HL-60 (cell line): ENCODE measurements around the gene NKPD1.

Source experiments
- DNase-seq, 2 experiments: peaks; one replicate each; pipeline ENCODE4 v3.0.0-alpha.2; 2010 to 2020; ENCODE audit warnings: low read depth in 1 of 2, low spot score in 1 of 2
- H3K27ac ChIP-seq: fragments of 250-450 bp; sonication (Bioruptor Pico); replicated peaks from 2 replicates; pipeline ENCODE4 v1.5.1; 2020; ENCODE audit warnings: mild to moderate bottlenecking, moderate library complexity
- H3K27me3 ChIP-seq: fragments of 250-450 bp; sonication (Bioruptor Pico); 2 replicates; pipeline ENCODE4 v1.5.1; 2021; ENCODE audit warnings: mild to moderate bottlenecking, moderate library complexity; ENCODE audit not compliant: insufficient read depth, poor library complexity, severe bottlenecking
- H3K4me3 ChIP-seq: replicated peaks from 2 replicates; pipeline ENCODE4 v1.5.1; 2011; ENCODE audit warnings: mild to moderate bottlenecking, control low read depth, low read length; ENCODE audit not compliant: insufficient read depth
- GABPA ChIP-seq: IDR thresholded peaks from 2 replicates; pipeline ENCODE4 v1.6.1; 2012; ENCODE audit warnings: low read depth
- POLR2AphosphoS5 ChIP-seq: IDR thresholded peaks from 2 replicates; pipeline ENCODE4 v1.6.1; 2012; ENCODE audit warnings: low read depth
- SPI1 ChIP-seq: IDR thresholded peaks from 2 replicates; pipeline ENCODE4 v1.6.1; 2012; ENCODE audit warnings: low read depth, mild to moderate bottlenecking, borderline replicate concordance
- TF ChIP-seq, protein P1 (sequence below): IDR thresholded peaks from one replicate; pipeline ENCODE4 v1.5.1; 2011; ENCODE audit warnings: low read length, control low read depth, inconsistent platforms; ENCODE audit not compliant: insufficient read depth
- TF ChIP-seq, protein P2 (sequence below): IDR thresholded peaks from 2 replicates; pipeline ENCODE4 v1.6.1; 2012; ENCODE audit warnings: low read depth; ENCODE audit not compliant: insufficient replicate concordance

Gene NKPD1

DNA sequence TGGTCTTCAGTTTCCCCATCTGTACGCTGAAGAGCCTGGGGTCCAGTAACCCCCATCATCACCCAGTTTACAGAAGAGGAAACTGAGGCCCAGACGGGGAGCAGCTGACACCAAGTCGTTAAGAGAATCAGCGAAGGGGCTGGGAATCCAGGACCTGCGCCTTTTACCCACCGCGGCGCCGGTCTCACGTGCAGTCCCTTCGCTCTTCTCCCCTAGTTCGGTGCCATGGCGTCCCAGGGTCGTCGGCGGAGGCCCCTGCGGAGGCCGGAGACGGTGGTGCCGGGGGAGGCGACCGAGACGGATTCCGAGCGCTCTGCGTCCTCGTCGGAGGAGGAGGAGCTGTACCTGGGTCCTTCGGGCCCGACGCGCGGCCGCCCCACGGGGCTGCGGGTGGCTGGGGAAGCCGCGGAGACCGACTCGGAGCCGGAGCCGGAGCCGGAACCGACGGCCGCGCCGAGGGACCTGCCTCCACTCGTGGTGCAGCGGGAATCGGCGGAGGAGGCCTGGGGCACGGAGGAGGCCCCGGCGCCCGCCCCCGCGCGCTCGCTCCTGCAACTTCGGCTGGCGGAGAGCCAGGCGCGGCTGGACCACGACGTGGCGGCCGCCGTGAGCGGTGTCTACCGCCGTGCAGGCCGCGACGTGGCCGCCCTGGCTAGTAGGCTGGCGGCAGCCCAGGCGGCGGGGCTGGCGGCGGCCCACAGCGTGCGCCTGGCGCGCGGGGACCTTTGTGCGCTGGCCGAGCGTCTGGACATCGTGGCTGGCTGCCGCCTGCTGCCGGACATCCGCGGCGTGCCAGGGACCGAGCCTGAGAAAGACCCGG, 18.5 kb upstream of the NKPD1 start:
- DNase-seq = peak in 1 of 2 experiments; percentile 32
- peak overlapping the region; percentile 94 for H3K4me3 ChIP-seq
- peak overlapping the region; percentile 84 for H3K27ac ChIP-seq
- no peak for TF ChIP-seq POLR2AphosphoS5
- TF ChIP-seq GABPA = no peak
- no peak for TF ChIP-seq SPI1
- H3K27me3 ChIP-seq = no peaks in the 10 kb centered on the region

DNA sequence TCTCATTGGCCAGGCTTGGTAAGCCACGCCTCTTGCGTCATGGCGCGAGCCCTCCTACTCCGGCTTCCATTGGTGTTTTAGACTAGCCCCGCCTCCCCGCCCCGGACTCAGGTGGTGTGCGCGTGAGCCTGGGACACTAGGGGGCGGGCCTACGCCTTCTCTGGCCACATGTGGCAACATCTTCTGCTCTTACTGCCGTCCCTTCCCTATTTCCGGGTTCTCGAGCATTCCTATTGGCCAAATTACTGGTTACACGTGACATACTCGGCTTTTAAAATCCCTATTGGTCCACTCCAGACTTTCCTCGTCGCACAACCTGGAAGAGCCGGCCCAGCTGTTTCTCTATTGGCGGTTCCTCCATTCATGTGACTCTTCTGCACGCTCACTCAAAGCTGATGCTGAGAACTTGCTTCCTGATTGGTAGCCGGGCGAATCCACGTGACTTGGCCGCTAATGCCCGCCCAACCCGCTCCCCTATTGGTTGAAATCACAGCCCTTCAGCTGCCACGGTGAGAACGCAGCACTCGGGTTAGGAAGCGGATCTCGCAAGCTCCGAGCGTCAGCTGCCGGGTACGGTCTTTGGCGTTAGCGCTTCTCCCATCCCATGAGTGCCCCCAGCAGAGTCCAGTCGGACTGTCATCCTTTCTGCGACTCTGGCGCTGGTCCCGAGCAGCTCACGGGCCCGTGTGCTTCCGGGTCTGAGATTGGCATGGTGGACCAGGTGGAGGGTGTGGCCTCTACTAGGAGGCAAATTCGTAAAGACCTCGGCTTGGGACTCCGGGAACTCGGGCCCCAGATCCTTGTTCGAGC, 17.7 kb upstream of the NKPD1 start, which contains the start of gene BLOC1S3:
TSS of gene BLOC1S3 (plus strand) at position 523 of the 810 bp plus-strand sequence. CDS start 513 bp downstream, outside the sequence.
- H3K4me3 ChIP-seq = peak within 1 kb of the TSS; percentile 94
- H3K27ac ChIP-seq = peak within 1 kb of the TSS; percentile 94
- TF ChIP-seq POLR2AphosphoS5 = peak; percentile 66
- no peak for TF ChIP-seq SPI1
- peak; percentile 100 for DNase-seq
- H3K27me3 ChIP-seq = no peaks in the 10 kb centered on the region

DNA sequence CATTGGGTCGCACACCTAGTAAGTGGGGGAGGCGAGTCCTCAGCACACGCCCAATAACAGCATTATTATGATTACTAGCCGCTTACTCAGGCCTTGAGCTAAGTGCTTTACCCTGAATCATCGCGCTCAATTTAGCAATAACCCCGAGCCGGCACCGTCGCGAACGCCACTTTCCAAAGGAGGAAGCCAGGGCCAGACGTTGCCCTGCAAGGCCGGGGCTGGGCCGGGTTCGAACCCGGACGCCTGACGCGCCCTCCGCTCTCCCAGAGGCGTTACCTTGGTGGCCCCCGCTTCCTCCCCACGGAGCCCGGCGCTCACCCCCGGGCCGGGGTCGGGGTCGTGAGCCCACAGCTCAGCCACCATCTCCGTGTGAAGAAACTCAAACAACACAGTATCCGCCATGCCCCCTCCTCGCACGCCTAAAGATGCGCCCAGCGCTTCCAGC, 17.1 kb upstream of the NKPD1 start, which contains the start of gene TRAPPC6A:
TSS of gene TRAPPC6A (minus strand) at position 421 of the 445 bp plus-strand sequence. CDS start at position 402, 19 bp downstream.
- Histone ChIP-seq H3K4me3 (peak within 1 kb of the TSS; percentile 94), H3K27me3 (no peaks in the 10 kb centered on the region), H3K27ac (peak within 1 kb of the TSS; percentile 94)
- DNase-seq = peak; percentile 82 to 91
- TF ChIP-seq POLR2AphosphoS5 = peak; percentile 84
- peak; percentile 41; the same call in 1 of the 2 replicates for TF ChIP-seq SPI1
- TF ChIP-seq, protein P1, sequence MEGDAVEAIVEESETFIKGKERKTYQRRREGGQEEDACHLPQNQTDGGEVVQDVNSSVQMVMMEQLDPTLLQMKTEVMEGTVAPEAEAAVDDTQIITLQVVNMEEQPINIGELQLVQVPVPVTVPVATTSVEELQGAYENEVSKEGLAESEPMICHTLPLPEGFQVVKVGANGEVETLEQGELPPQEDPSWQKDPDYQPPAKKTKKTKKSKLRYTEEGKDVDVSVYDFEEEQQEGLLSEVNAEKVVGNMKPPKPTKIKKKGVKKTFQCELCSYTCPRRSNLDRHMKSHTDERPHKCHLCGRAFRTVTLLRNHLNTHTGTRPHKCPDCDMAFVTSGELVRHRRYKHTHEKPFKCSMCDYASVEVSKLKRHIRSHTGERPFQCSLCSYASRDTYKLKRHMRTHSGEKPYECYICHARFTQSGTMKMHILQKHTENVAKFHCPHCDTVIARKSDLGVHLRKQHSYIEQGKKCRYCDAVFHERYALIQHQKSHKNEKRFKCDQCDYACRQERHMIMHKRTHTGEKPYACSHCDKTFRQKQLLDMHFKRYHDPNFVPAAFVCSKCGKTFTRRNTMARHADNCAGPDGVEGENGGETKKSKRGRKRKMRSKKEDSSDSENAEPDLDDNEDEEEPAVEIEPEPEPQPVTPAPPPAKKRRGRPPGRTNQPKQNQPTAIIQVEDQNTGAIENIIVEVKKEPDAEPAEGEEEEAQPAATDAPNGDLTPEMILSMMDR = no peak
- no peak for TF ChIP-seq GABPA
- TF ChIP-seq, protein P2, sequence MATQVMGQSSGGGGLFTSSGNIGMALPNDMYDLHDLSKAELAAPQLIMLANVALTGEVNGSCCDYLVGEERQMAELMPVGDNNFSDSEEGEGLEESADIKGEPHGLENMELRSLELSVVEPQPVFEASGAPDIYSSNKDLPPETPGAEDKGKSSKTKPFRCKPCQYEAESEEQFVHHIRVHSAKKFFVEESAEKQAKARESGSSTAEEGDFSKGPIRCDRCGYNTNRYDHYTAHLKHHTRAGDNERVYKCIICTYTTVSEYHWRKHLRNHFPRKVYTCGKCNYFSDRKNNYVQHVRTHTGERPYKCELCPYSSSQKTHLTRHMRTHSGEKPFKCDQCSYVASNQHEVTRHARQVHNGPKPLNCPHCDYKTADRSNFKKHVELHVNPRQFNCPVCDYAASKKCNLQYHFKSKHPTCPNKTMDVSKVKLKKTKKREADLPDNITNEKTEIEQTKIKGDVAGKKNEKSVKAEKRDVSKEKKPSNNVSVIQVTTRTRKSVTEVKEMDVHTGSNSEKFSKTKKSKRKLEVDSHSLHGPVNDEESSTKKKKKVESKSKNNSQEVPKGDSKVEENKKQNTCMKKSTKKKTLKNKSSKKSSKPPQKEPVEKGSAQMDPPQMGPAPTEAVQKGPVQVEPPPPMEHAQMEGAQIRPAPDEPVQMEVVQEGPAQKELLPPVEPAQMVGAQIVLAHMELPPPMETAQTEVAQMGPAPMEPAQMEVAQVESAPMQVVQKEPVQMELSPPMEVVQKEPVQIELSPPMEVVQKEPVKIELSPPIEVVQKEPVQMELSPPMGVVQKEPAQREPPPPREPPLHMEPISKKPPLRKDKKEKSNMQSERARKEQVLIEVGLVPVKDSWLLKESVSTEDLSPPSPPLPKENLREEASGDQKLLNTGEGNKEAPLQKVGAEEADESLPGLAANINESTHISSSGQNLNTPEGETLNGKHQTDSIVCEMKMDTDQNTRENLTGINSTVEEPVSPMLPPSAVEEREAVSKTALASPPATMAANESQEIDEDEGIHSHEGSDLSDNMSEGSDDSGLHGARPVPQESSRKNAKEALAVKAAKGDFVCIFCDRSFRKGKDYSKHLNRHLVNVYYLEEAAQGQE = no peak

DNA sequence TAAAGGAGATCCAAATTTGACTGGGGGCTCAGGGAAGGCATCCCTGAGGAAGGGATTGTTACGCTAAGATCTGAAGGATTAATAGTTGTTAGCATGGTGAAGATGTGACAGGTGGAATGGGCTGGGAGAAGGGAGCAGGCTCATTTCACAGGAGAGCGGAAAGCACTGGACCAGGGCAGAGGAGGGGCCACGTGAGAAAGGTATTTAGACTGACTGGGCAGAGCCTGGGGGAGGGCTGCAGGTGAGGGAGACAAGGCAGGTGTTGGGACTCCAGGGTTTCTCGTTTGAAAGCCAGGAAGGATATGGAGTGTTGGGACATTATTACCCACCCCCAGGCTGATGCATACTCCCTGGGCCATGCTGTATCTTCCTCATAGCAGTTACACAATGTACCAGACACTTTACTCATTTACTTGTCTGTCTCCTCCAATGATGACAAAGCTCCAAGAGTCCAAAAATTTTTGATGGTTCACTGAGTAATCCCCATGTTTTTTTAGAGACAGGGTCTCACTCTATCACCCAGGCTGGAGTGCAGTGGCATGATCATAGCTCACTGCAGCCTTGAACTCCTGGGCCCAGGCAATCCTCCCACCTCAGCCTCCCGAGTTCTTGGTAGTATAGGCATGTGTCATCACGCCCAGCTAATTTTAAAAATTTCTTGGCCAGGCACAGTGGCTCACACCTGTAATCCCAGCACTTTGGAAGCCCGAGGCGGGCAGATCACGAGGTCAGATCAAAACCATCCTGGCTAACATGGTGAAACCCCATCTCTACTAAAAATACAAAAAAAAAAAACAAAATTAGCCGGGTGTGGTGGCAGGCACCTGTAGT, 14.9 kb upstream of the NKPD1 start:
- TF ChIP-seq, protein P2 = no peak
- no peak for TF ChIP-seq GABPA
- TF ChIP-seq POLR2AphosphoS5 = no peak
- TF ChIP-seq SPI1 = no peak
- TF ChIP-seq, protein P1 = no peak
- Histone ChIP-seq H3K27me3 (no peaks in the 10 kb centered on the region), H3K27ac (no peak overlapping the region; the same call in 1 of the 2 replicates), H3K4me3 (no peak overlapping the region)
- DNase-seq = peak in 1 of 2 experiments; percentile 37
